ENCODE measurements around the gene MYO3B.

MYO3B gene

GRCh38 chr2:170237572-170238120, 59.7 kb downstream of the MYO3B start:
- DNase-seq: peak; percentile 70

GRCh38 chr2:170238776-170239175, 60.8 kb downstream of the MYO3B start:
- DNase-seq: no peak

- DNase-seq: no peak
Observed at GRCh38 chr2:170240629-170241028, 62.7 kb downstream of the MYO3B start.

- DNase-seq: no peak
Observed at GRCh38 chr2:170241756-170242155, 63.8 kb downstream of the MYO3B start.

- no peak for DNase-seq
Observed at GRCh38 chr2:170243118-170243837, 65.3 kb downstream of the MYO3B start.

GRCh38 chr2:170243898-170244297, 66.0 kb downstream of the MYO3B start:
- no peak for DNase-seq

- no peak for DNase-seq
Observed at GRCh38 chr2:170244555-170244954, 66.6 kb downstream of the MYO3B start.

GRCh38 chr2:170245312-170245711, 67.4 kb downstream of the MYO3B start:
- DNase-seq: no peak

- DNase-seq: no peak
Observed at GRCh38 chr2:170247333-170247732, 69.4 kb downstream of the MYO3B start.

GRCh38 chr2:170247882-170248393, 70.0 kb downstream of the MYO3B start:
- no peak for DNase-seq

GRCh38 chr2:170248574-170249393, 70.8 kb downstream of the MYO3B start:
- DNase-seq: no peak

GRCh38 chr2:170249761-170250160, 71.8 kb downstream of the MYO3B start:
- no peak for DNase-seq

- no peak for DNase-seq
Observed at GRCh38 chr2:170250584-170250983, 72.6 kb downstream of the MYO3B start.

- no peak for DNase-seq
Observed at GRCh38 chr2:170252414-170252813, 74.5 kb downstream of the MYO3B start.

GRCh38 chr2:170253721-170254230, 75.8 kb downstream of the MYO3B start:
- DNase-seq: no peak

GRCh38 chr2:170254293-170254732, 76.4 kb downstream of the MYO3B start:
- DNase-seq: no peak

- no peak for DNase-seq
Observed at GRCh38 chr2:170255137-170255536, 77.2 kb downstream of the MYO3B start.

- no peak for DNase-seq
Observed at GRCh38 chr2:170255971-170256370, 78.0 kb downstream of the MYO3B start.

- no peak for DNase-seq
Observed at GRCh38 chr2:170258382-170258781, 80.4 kb downstream of the MYO3B start.

- DNase-seq: no peak
Observed at GRCh38 chr2:170260188-170260587, 82.2 kb downstream of the MYO3B start.

GRCh38 chr2:170261566-170261965, 83.6 kb downstream of the MYO3B start:
- no peak for DNase-seq

GRCh38 chr2:170262343-170262742, 84.4 kb downstream of the MYO3B start:
- DNase-seq: no peak

GRCh38 chr2:170262806-170263205, 84.9 kb downstream of the MYO3B start:
- no peak for DNase-seq

All from retina (tissue), 1 donor.